ENCODE data around the gene TMEM181. TPM values are rescaled to one million over a fixed set of nuclear protein-coding genes. Genes with fewer than 3 reads are reported as not detected.
"Not testable (repeated sequence)": the region's sequence is repeated elsewhere in the genome, so short reads cannot be mapped to it uniquely, and the experiment has no call there.

The TMEM181 gene
- total RNA-seq, 4 donors from 2014 or later: 21.6 to 31.6 (median 26.0) TPM

DNA sequence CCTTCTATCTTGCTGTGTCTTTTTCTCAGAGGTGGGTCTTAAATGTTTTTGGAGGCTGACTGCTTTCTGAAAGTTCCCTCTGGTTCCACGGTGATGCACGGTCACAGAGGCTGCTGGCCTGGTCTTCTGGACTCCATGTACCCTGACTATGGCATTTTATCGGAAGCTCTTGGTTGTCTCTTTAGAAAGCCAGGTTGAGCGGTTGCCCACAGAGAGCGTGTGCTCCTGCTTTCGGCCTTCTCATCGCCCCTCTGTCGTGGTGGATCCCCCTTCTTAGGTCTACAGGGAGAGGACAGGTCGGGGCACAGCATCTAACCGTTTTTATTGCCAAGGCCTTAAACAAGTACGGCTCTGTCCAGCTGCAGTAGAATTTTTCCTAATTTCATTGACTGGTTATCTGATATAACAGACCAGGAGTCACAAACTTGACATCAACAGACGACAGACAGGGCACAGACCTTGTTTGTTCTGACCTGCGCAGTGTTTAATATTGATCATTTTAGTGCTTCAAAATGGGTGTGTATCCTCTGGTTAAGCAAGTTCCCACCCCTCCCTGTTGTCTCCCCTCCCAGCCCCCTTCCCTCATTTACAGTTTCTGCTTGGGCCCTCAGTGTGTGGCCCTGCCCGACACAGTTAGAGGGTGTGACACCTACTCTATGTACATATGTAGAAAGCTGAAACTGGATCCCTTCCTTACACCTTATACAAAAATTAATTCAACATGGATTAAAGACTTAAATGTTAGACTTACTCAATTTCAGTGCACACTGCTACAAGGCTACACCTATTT is 114.6 kb downstream of the TMEM181 start:
- Histone ChIP-seq H3K4me1 (no peaks in the 10 kb centered on the region), H3K27me3 (no peaks in the 10 kb centered on the region), H3K27ac (replicated peaks in 1 of 4) (no peak overlapping the region), H3K36me3 (no peaks in the 10 kb centered on the region), H3K4me3 (no peak overlapping the region), H3K9me3 (no peaks in the 10 kb centered on the region)
- DNase-seq (ENCODE audit: extremely low spot score): no peak
- WGBS: 87% methylated on average over 14 of the region's 14 CpGs
- TF ChIP-seq CTCF (IDR thresholded peaks at IDR 0.05) (no peak), EP300 (IDR thresholded peaks at IDR 0.05) (no peak), POLR2A (IDR thresholded peaks at IDR 0.05; ENCODE audit: low read depth) (no peak), POLR2AphosphoS5 (IDR thresholded peaks at IDR 0.05) (no peak)
- intact Hi-C loops (cut with DNase I): no loop called here

- DNase-seq (ENCODE audit: extremely low spot score); H3K27me3 ChIP-seq; H3K27ac ChIP-seq (replicated peaks in 1 of 4); H3K36me3 ChIP-seq; H3K4me1 ChIP-seq; H3K4me3 ChIP-seq; H3K9me3 ChIP-seq; intact Hi-C loops (cut with DNase I): not testable (repeated sequence)
- WGBS: 100% methylated on average over 3 of the region's 3 CpGs
These were observed 117.2 kb downstream of the TMEM181 start for GRCh38 chr6:158677094-158677493.

DNA sequence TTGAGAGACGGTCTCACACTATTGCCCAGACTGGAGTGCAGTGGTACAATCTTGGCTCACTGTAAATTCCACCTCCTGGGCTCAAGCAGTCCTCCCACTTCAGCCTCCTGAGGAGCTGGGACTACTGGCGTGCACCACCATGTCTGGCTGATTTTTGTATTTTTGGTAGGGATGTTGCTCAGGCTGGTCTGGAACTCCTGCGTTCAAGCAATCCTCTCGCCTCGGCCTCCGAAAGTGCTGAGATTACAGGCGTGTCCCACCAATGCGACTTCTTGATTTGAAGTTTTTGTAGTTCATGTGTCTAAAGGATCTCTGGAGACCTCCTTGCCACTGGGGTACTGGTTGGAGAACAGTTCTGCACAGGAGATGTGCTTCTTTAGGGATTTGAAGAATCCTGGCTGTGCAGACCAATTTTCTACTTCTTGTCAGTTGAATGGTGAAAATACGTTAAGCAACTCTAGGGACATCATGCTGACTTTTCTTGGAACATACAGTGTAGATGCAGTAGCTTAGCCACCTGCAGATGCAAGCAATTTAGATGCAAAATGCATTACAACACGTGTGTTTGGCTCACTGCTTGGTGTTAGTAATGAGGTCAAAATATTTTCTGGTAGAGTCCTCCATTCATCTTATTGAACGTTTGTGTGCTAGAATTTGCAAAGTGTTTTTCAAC is 118.2 kb downstream of the TMEM181 start:
- H3K4me1 ChIP-seq: no peaks in the 10 kb centered on the region
- H3K9me3 ChIP-seq: no peaks in the 10 kb centered on the region
- H3K27ac ChIP-seq (replicated peaks in 1 of 4): no peak overlapping the region
- intact Hi-C loops (cut with DNase I): no loop called here
- no peaks in the 10 kb centered on the region for H3K36me3 ChIP-seq
- TF ChIP-seq POLR2AphosphoS5 (IDR thresholded peaks at IDR 0.05): no peak
- TF ChIP-seq EP300 (IDR thresholded peaks at IDR 0.05): no peak
- TF ChIP-seq CTCF (IDR thresholded peaks at IDR 0.05): no peak
- TF ChIP-seq POLR2A (IDR thresholded peaks at IDR 0.05; ENCODE audit: low read depth): no peak
- WGBS: 86% methylated on average over 10 of the region's 11 CpGs
- DNase-seq (ENCODE audit: extremely low spot score): no peak
- no peak overlapping the region for H3K4me3 ChIP-seq
- no peaks in the 10 kb centered on the region for H3K27me3 ChIP-seq

- H3K9me3 ChIP-seq: no peaks in the 10 kb centered on the region
- DNase-seq (ENCODE audit: extremely low spot score): no peak
- no peak for TF ChIP-seq POLR2AphosphoS5 (IDR thresholded peaks at IDR 0.05)
- no peak for TF ChIP-seq POLR2A (IDR thresholded peaks at IDR 0.05; ENCODE audit: low read depth)
- TF ChIP-seq CTCF (IDR thresholded peaks at IDR 0.05): no peak
- TF ChIP-seq EP300 (IDR thresholded peaks at IDR 0.05): no peak
- intact Hi-C loops (cut with DNase I): loop anchor here (10.0 kb wide), 1 partner anchor 465 kb away; no protein-coding TSS in a partner anchor
- H3K27me3 ChIP-seq: no peaks in the 10 kb centered on the region
- no peak overlapping the region for H3K27ac ChIP-seq (replicated peaks in 1 of 4)
- H3K4me3 ChIP-seq: no peak overlapping the region
- peaks cover 0 to 4% (median 0%) of the 10 kb centered on the region in 4 donors for H3K36me3 ChIP-seq
- peaks cover 0 to 10% (median 9%) of the 10 kb centered on the region in 4 donors for H3K4me1 ChIP-seq
- 94% methylated on average over 2 of the region's 2 CpGs for WGBS
These were observed 120.1 kb downstream of the TMEM181 start for GRCh38 chr6:158680015-158680414.

DNA sequence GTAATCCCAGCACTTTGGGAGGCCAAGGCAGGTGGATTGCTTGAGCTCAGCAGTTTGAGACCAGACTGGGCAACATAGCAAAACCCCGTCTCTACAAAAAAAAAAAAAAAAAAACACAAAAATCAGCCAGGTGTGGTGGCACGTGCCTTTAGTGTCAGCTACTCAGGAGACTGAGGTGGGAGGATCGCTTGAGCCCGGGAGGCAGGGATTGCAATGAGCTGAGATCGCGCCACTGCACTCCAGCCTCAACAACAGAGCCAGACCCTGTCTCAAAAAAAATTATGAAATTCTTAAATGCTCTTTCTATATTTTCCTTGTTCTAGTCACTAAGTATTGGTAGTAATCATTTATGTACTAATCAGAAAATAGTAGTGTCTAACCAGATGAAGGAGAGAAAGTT is 120.6 kb downstream of the TMEM181 start:
- no peak for DNase-seq (ENCODE audit: extremely low spot score)
- H3K9me3 ChIP-seq: no peaks in the 10 kb centered on the region
- H3K4me3 ChIP-seq: no peak overlapping the region
- H3K27ac ChIP-seq (replicated peaks in 1 of 4): no peak overlapping the region
- 95% methylated on average over 6 of the region's 6 CpGs for WGBS
- peaks cover 0 to 14% (median 13%) of the 10 kb centered on the region in 4 donors for H3K4me1 ChIP-seq
- TF ChIP-seq POLR2A (IDR thresholded peaks at IDR 0.05; ENCODE audit: low read depth) (no peak), CTCF (IDR thresholded peaks at IDR 0.05) (no peak), EP300 (IDR thresholded peaks at IDR 0.05) (no peak), POLR2AphosphoS5 (IDR thresholded peaks at IDR 0.05) (no peak)
- H3K36me3 ChIP-seq: peaks cover 0 to 4% (median 0%) of the 10 kb centered on the region in 4 donors
- intact Hi-C loops (cut with DNase I): loop anchor here (10.0 kb wide), 1 partner anchor 466 kb away; no protein-coding TSS in a partner anchor
- H3K27me3 ChIP-seq: no peaks in the 10 kb centered on the region

Measured in esophagus muscularis mucosa (tissue), 4 donors.